ENCODE results near the gene IZUMO1.

- TF ChIP-seq, protein P1, sequence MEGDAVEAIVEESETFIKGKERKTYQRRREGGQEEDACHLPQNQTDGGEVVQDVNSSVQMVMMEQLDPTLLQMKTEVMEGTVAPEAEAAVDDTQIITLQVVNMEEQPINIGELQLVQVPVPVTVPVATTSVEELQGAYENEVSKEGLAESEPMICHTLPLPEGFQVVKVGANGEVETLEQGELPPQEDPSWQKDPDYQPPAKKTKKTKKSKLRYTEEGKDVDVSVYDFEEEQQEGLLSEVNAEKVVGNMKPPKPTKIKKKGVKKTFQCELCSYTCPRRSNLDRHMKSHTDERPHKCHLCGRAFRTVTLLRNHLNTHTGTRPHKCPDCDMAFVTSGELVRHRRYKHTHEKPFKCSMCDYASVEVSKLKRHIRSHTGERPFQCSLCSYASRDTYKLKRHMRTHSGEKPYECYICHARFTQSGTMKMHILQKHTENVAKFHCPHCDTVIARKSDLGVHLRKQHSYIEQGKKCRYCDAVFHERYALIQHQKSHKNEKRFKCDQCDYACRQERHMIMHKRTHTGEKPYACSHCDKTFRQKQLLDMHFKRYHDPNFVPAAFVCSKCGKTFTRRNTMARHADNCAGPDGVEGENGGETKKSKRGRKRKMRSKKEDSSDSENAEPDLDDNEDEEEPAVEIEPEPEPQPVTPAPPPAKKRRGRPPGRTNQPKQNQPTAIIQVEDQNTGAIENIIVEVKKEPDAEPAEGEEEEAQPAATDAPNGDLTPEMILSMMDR (conservative IDR thresholded peaks at IDR 0.05; ENCODE audit: low read length) = no peak
- no peak for TF ChIP-seq EZH2phosphoT487 (IDR thresholded peaks at IDR 0.05; ENCODE audit: borderline replicate concordance)
Observed at GRCh38 chr19:48714759-48715675, 31.7 kb downstream of the IZUMO1 start.

All from Loucy (cell line).